ENCODE data around the gene DNAH6. TPM values are rescaled to one million over a fixed set of nuclear protein-coding genes. Genes with fewer than 3 reads are reported as not detected.

The DNAH6 gene
- total and polyA plus RNA-seq, 2 of the 13 experiments (the other 11 are each of a cell fraction or from before 2014, with no cell fraction given) = 0.01 TPM; not detected in 1

DNA sequence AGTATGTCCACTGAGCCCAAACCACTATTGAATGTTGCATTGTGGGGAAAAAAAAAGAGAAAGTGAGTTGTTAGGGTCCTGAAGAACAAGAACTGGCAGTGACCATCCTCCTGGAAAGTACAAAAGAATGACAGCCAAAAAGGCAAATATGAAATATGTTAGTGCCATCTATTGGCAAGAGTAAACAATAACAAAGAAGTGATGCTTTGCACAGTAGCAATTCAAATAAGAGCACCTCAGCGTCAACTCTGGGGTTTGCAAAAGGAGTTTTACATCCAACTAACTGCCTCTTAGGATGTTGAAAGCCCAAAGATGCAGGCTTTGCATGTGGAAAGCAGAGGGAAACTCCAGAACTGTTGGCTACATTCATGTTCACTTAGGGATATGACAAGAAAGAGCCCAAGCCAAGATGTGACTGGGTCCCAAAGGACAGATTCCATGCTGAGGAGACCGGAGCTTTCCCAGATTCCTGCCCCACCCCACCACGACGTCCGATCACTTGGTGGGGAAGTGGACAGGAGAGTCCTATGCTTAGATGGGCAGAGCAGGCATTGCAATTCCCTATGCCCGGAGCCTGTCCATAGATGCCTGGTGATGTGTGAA, 349.0 kb downstream of the DNAH6 start:
- intact Hi-C loops (cut with micrococcal nuclease; ENCODE audit: unreplicated experiment) (loop anchor here (5.0 kb wide), 1 partner anchor 368 kb away; no protein-coding TSS in a partner anchor), in situ Hi-C loops (cut with HindIII; ENCODE audit: extremely low pct_ligation_motif_present, low pct_unique_long_range_greater_than_20kb) (no loop called here)
- Histone ChIP-seq H3K4me1 (ENCODE audit: insufficient read depth, low read length) (no peaks in the 10 kb centered on the region), H3K27ac (ENCODE audit: extremely low read length, insufficient read depth, low read length) (no peak overlapping the region), H3K27me3 (ENCODE audit: control insufficient read depth in 1 of 2, insufficient read depth in 2 of 2, low read length in 2 of 2) (peaks cover 0 to 25% of the 10 kb centered on the region in 2 experiments; a peak in 3 of 5 replicates), H3K9ac (ENCODE audit: insufficient read depth, low read depth, low read length) (no peak overlapping the region), H2AFZ (ENCODE audit: low read length) (no peak overlapping the region), H3K9me3 (ENCODE audit: low read length) (no peaks in the 10 kb centered on the region), H3K79me2 (ENCODE audit: insufficient read depth, low read length) (no peaks in the 10 kb centered on the region), H4K20me1 (ENCODE audit: insufficient read depth, low read length) (no peaks in the 10 kb centered on the region), H3K4me2 (ENCODE audit: low read depth, low read length) (no peak overlapping the region), H3K36me3 (replicated peaks in 1 of 2; ENCODE audit: control insufficient read depth in 1 of 2, insufficient read depth in 2 of 2, low read length in 2 of 2) (no peaks in the 10 kb centered on the region), H3K4me3 (replicated peaks in 1 of 3; ENCODE audit: insufficient read depth in 1 of 3, low read depth in 2 of 3, low read length in 3 of 3) (no peak overlapping the region)
- TF ChIP-seq GABPA (IDR thresholded peaks at IDR 0.05; ENCODE audit: low read depth, low read length) (0 out of 2 replicates have a peak, but pooled peaks have one; percentile 5), GABPA (CRISPR knock-in tag; IDR thresholded peaks at IDR 0.05; ENCODE audit: low read depth) (no peak), CTCF (CRISPR knock-in tag; IDR thresholded peaks at IDR 0.05) (peak; percentile 42), ZNF460 (CRISPR knock-in tag; IDR thresholded peaks at IDR 0.05; ENCODE audit: borderline replicate concordance) (no peak), STAG1 (CRISPR knock-in tag; IDR thresholded peaks at IDR 0.05) (peak; percentile 39), JUNB (CRISPR knock-in tag; IDR thresholded peaks at IDR 0.05; ENCODE audit: borderline replicate concordance) (no peak), MBNL3 (CRISPR knock-in tag; conservative IDR thresholded peaks at IDR 0.05) (no peak)
- FAIRE-seq (no peak), ATAC-seq (no peak), DNase-seq (ENCODE audit: low spot score) (no peak)
- BruUV-seq (replicated peaks) = no TSS peak
- 31% methylated on average over 6 of the region's 6 CpGs for WGBS (ENCODE audit: low lambda C conversion rate)
- CTCF ChIA-PET (ENCODE audit: low intra/inter-chr PET ratio, low total read pairs) = no interaction called here
- POLR2A ChIA-PET = no interaction called here
